Stimulated activated effector memory CD8-positive, alpha-beta T cell treated with anti-CD3 and anti-CD28 coated beads, Interleukin-12 subunit alpha, Interleukin-12 subunit beta, amount 100 ng/mL, for 72 hours (primary cell): ENCODE data around the gene CCR7.
A peak's percentile ranks its signal among the peaks of the same experiment; 100 is the strongest.

Experiments used
- ATAC-seq: fragments of 150-1000 bp; cut with Tn5 transposase; 2 replicates; pipeline ENCODE4 v1.10.0; 2021
- DNase-seq, 2 donors: peaks; one replicate each; pipeline ENCODE4 v3.0.0; 2021 to 2022; ENCODE audit warnings: low spot score in 2 of 2
- H3K27ac Mint-ChIP-seq: one replicate; pipeline ENCODE4 v1.8.0; 2022; ENCODE audit warnings: mild to moderate bottlenecking, mixed read lengths
- H3K36me3 Mint-ChIP-seq: one replicate; pipeline ENCODE4 v1.8.0; 2022; ENCODE audit warnings: mild to moderate bottlenecking, mixed read lengths
- H3K4me1 Mint-ChIP-seq: one replicate; pipeline ENCODE4 v1.8.0; 2022; ENCODE audit warnings: mixed read lengths
- H3K4me3 Mint-ChIP-seq: one replicate; pipeline ENCODE4 v1.8.0; 2022; ENCODE audit warnings: mild to moderate bottlenecking, mixed read lengths
- H3K9me3 Mint-ChIP-seq: one replicate; pipeline ENCODE4 v1.8.0; 2022; ENCODE audit warnings: mixed read lengths

Gene CCR7

DNA sequence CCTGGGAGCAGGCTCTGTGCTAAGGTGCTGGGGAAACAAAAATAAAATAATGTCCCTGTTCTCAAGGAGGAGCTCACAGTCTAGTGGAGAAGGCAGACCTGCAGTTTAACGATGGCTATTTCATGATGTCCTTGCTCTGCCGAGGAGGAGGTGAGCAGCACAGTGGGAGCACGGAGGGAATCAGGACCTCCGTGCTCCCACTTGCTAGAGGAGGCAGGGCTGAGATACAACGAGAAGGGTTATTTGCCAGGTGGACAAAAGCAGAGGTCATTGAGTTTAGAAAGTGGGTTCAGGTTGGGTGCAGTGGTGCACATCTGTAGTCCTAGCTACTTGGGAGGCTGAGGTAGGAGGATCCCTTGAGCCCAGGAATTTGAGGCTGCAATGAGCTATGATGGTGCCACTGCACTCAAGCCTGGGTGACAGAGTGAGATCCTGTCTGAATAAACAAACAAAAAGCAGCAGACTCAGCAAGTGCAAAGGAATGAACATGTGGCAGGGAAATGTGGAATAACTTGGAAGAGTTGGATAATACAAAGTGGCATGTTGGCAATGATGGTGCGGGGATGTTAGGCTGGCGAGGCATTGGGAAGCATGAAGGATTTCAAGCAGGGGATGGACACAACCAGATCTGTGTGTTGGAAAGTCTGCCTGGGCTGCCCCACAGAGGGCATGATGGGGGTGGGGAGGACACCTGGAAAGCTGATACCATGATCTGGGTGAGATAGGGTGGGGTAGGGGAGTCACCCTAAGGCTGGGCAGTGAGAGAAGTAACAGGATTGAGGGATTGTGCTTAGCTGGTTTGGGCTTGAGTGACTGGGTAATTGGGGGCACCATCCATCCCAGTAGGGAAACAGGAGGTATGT, 51.0 kb downstream of the CCR7 start:
- Mint-ChIP-seq H3K27ac (peak overlapping the region; percentile 16), H3K4me3 (no peak overlapping the region), H3K36me3 (peaks cover 6% of the 10 kb centered on the region), H3K9me3 (no peaks in the 10 kb centered on the region), H3K4me1 (peaks cover 61% of the 10 kb centered on the region)
- ATAC-seq (no peak), DNase-seq (no peak)

DNA sequence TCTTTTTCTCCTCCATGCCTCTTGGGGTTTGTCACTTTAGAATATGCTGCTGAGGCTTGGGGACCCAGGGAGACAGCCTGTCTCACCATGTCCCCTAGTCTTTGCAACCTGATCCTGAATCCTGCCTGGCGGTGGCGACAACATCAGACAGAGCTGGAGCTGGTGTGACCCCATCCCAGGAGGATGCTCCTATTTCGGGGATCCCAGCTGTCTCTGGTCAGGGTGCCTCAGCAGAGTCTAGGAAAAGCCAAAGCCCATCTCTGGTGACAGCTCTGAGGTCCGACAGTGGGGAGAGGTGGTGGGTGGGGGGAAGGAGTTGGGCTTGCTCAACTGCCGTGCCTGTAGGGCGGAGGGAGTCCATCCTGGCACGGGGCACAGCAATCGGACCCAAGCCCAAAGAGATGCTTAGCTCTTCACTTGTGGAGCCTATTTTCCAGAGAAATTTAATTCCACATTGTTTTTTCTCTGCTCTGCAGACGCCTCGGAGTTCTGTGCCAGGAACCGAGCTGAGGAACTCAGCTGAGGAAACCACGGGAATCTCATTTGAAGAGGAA, 53.5 kb downstream of the CCR7 start:
- Mint-ChIP-seq H3K27ac (peak overlapping the region; percentile 54), H3K4me3 (no peak overlapping the region), H3K9me3 (no peaks in the 10 kb centered on the region), H3K4me1 (peaks cover 37% of the 10 kb centered on the region), H3K36me3 (no peaks in the 10 kb centered on the region)
- ATAC-seq (no peak), DNase-seq (no peak)

GRCh38 chr17:40511136-40511535, 54.1 kb downstream of the CCR7 start:
- DNase-seq (no peak), ATAC-seq (no peak)
- H3K4me1 Mint-ChIP-seq = peaks cover 36% of the 10 kb centered on the region
- H3K9me3 Mint-ChIP-seq = no peaks in the 10 kb centered on the region
- H3K36me3 Mint-ChIP-seq = no peaks in the 10 kb centered on the region
- H3K4me3 Mint-ChIP-seq = no peak overlapping the region
- H3K27ac Mint-ChIP-seq = peak overlapping the region; percentile 54

- H3K4me1 Mint-ChIP-seq = peaks cover 29% of the 10 kb centered on the region
Measured at GRCh38 chr17:40510328-40510648, 55.0 kb downstream of the CCR7 start.

GRCh38 chr17:40509626-40510327, 55.5 kb downstream of the CCR7 start:
- H3K4me1 Mint-ChIP-seq = peaks cover 24% of the 10 kb centered on the region
- H3K36me3 Mint-ChIP-seq = no peaks in the 10 kb centered on the region
- H3K9me3 Mint-ChIP-seq = no peaks in the 10 kb centered on the region
- DNase-seq (no peak), ATAC-seq (no peak)
- H3K27ac Mint-ChIP-seq = no peak overlapping the region
- H3K4me3 Mint-ChIP-seq = no peak overlapping the region

More at GRCh38 chr17:40510328-40510648, 55.0 kb downstream of the CCR7 start:
- no peak for DNase-seq
- ATAC-seq = peak; percentile 70
- Mint-ChIP-seq H3K9me3 (no peaks in the 10 kb centered on the region), H3K4me3 (no peak overlapping the region), H3K27ac (no peak overlapping the region), H3K36me3 (no peaks in the 10 kb centered on the region)

DNA sequence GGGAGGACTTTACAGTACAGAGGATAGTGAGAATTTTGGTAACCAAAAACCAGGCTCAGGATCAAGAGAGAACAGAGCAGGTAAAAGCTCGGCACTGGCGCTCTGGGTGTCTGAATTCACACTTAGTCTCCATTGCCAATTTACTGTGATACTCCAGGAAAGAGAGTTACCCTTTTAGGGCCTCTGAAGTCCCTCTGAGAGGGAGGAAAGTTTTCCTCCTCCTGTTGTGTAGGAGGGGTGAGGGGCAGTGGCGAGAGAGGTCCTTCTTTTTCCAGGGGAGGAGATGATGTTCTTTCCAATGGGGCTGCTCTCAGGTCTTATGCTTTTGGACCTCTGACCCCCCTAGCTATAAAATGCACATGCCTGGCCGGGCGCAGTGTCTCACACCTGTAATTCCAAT, 58.5 kb downstream of the CCR7 start:
- H3K9me3 Mint-ChIP-seq = no peaks in the 10 kb centered on the region
- peak overlapping the region; percentile 48 for H3K27ac Mint-ChIP-seq
- no peak overlapping the region for H3K4me3 Mint-ChIP-seq
- ATAC-seq = no peak
- H3K4me1 Mint-ChIP-seq = peaks cover 17% of the 10 kb centered on the region
- H3K36me3 Mint-ChIP-seq = no peaks in the 10 kb centered on the region
- DNase-seq = no peak
